NK-92 treated with Interleukin-12 subunit alpha and Interleukin-12 subunit beta, amount 100 ng/mL, for 24 hours (cell line): ENCODE results near the gene PLEKHO1.

Source experiments
- DNase-seq: peaks from one replicate; lab custom pipeline; 2025; lab: John Stamatoyannopoulos, UW

The PLEKHO1 gene

DNA sequence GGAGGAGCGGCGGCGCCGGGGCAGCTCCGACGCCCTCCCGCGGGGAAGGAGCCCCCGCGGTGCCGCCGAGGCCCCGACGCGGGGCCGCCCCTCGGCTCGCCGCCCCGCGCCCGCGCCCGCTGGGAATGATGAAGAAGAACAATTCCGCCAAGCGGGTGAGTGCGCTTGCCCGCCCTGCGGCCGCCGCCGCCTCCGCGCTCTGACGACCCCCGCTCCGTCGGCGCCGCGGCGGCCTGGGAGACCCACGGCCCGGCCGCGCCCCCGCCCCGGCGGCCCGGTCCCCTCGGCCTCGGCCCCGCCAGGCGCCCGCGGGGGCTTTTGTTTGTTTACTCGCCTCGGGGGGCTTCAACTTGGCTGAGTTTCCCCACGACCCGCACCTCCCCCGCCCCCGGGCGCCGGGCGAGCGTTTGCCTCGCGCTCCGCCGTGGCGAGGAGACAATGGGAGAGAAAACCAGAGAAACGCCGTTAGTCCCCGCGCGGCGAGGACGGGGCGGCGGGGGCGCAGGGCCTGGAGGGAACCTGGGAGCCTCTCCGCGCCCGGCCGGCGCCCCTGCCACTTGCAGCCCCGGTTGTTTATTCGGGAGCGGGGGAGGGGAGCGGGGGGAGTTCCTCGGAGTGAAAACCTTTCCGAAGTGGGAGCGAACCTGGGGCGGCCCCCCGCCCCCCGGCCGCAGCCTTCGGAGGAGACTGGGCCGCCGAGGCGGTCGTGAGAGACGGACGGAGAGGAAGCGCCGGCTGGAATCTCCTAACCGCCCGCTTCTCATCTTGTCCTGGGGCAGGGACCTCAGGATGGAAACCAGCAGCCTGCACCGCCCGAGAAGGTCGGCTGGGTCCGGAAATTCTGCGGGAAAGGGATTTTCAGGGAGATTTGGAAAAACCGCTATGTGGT lies 661 bp downstream of the PLEKHO1 start:
- DNase-seq, result peak; percentile 26

DNA sequence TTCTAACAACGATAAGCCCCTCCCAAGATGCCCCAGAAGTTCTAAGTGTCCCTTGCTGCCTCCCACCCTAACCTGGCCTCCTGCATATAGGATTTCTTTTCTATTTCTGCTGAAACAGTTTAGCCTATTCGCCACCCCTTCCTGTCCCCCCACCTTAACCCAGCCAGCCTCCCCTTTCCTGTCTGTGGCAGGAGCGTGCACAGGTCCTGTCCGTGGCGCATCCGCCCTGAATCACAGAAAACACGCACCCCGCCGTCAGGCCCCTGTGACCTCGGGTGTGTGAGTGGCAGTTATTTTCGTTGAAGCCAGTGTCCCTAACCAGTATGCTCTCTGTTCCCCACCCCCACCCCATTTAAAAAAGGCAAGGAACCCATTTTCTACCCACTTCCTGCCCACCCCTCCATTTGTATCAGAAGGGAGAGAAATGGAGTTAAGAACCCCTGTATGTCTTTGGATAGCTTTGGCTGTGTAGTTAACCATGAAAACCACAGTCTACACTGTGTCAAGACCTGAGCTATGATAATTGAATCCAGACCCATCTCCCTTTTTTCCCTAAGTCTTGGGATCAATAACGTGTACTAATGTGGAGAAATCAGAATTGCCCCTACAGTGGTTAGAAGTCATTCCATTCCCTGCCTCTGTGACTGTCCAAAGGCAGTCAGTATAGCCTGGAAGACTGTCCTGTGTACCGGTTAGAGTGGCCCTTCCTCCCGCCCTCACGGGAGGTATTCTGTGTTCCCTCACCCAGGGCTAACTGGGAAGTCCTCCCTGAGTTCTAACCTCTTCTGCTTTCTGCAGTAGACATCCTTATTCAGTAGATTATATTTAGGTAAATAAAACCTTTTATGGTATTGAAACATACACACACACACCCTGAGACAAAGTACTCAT lies 1.8 kb downstream of the PLEKHO1 start:
- peak; percentile 71 for DNase-seq

DNA sequence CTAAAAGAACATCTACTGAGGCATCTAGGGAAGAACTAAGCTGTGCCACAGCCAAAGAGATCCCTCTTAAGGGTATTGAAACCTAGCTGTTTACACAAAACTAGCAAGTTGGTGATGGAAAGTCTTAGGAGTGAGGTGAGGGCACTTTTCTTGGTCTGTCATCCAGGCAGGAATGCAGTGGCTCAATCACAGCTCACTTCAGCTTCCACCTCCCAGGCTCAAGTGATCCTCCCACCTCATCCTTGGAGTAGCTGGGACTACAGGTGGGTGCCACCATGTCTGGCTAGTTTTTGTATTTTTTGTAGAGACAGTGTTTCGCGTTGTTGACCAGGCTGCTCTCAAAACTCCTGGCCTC lies 2.4 kb downstream of the PLEKHO1 start:
- no peak for DNase-seq

DNA sequence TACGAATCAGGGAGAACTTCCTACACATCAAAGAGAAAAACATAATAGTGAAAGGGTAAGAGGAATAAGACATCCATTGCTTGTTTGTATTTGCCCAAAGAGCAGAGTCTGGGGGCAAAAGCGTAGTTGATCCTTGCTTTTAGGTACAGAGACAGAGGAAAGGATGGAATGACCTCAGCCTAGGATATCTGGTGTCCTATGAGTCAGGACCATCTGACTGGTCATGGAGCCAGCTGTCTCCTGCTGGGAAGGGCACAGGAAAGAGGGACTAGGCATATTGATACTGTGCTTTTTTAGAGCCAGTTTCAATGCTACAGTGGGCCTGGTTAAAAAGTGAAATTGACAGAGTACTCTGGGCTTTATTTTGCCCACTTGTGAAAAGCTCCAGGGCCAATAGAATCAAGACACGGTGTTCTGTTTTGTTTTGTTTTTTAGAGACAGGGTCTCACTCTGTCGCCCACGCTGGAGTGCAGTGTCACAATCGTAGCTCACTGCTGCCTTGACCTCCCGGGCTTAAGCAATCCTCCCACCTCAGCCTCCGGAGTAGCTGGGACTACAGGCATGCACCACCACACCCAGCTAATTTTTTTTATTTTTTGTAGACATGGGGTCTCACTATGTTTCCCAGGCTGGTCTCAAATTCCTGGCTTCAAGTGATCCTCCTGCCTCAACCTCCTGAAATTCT lies 3.2 kb downstream of the PLEKHO1 start:
- DNase-seq, result no peak

DNA sequence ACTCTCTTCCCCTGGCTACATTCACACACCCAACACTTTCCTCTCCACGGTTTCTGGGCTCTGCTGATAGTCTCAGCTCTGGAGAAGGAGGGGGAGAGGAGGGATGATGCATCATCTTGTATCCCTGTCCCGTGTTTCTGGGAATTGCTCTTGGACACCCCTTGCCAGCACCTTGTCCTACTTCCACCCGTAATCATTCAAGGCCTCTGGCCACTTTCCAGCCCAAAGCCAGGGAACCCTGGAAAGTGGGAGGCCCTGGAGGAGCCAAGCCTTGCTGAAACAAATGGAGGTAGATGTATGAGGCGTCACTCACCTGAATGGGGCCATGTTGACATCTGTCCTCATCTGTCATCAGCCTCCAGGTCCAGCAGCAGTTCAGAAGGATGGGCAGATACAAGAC lies 4.4 kb downstream of the PLEKHO1 start:
- no peak for DNase-seq

DNA sequence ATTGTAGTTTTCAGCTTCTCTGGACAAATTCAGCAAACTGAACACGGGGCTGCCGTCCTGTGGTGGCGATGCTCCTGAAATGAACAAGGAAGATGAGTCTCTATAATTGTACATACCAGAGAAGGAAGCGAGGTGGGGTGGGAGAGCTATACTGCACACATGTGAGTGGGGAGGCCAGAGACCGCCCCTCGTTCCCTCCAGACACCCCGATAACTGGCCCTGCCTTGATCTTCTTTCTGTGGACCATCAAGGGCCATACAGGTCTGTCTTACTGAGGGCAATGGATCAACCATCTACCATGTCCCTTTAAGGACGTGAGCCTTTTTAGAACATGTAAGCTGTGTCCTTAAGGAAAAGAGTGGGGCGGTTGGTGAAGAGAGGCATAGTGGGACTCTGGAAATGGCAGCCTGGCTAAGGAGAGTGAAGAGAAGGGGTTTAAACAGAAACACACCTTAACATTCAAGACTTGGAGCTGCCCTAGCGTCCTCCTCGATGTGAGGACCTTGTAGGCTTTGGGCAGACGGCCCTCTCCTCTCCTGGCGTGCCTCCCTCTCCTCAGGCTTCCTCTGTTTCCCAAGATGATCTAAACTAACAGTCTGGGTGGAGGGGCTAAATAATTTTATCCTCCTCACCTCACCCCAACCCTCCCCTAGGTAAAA lies 5.8 kb downstream of the PLEKHO1 start:
- DNase-seq, result no peak

DNA sequence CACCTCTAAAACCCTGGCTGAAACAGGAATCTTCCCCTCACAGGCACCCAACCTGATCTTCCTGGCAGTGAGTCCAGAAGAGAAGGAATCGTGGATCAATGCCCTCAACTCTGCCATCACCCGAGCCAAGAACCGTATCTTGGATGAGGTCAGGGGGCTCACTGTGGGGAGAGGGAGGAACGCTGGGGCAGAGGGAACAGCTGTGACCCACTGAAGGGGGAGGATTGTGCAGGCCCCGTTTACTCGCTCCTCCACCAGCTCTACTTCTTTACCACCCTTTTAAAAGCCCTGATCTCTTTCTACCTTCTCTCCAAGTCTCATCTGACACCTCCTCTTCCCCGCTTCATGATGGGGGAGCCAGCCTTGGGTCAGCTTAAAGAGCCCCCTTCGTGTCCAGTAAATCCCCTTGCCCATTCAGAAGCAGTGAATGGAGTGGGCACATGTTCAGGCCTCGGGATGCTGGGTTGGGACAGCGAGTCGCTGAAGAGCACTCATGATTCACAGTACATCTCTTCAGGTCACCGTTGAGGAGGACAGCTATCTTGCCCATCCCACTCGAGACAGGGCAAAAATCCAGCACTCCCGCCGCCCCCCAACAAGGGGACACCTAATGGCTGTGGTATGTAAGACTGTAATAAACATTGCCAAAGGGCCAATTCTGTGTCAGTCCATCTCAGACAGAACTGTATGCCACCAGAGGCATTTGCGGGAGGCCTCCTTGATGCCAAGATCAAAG lies 7.3 kb downstream of the PLEKHO1 start:
- DNase-seq, result no peak

DNA sequence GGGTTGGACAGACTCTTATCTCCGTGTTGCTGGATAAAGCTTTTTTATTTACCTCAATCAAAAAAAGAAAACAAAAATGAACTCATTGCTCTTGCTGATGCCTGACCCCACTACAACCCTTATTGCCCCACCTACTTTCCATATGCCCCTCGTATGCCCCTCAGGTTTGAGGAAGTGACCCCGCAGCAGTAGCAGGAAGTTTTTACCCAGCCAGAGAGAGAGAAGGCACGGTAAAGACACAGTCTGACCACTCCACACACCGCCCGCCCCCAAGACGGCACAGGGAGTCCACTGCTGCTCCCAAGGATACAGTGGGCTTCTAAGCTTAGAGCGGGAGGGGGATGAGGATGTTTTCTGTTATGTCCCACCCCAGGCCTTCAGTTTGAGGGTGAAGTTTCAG lies 9.8 kb downstream of the PLEKHO1 start:
- DNase-seq, result no peak

DNA sequence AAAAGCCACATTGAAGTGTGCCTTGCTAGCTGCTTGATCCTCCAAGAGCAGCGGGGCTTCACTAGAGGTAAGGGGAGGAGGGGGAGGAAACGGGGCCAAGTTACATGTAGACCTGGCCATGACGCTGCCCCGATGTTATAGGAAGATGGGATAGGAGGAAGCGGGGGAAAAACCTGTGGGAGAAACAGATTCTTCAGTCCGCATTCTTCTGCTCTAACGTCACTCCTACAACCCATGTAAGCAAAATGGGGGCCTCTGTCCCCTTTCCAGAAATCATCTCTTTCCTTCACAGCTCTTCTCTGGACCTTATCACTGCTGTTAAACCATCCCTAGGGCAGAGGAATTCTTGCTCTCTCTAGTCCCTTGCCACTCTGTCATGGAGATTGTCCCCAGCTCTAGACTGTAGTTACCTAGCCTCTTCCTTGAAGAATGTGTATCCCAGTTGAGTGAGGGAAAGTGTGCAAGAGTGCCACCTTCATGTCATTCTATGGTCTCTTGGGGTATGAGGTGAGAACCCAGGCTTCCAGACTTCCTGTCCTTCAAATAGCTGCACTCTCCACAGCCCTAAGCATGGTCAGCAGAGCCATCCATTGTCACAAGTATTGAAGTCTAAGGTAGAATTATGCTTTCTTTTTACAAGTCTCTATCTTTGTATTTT lies 11.4 kb downstream of the PLEKHO1 start:
- no peak for DNase-seq

DNA sequence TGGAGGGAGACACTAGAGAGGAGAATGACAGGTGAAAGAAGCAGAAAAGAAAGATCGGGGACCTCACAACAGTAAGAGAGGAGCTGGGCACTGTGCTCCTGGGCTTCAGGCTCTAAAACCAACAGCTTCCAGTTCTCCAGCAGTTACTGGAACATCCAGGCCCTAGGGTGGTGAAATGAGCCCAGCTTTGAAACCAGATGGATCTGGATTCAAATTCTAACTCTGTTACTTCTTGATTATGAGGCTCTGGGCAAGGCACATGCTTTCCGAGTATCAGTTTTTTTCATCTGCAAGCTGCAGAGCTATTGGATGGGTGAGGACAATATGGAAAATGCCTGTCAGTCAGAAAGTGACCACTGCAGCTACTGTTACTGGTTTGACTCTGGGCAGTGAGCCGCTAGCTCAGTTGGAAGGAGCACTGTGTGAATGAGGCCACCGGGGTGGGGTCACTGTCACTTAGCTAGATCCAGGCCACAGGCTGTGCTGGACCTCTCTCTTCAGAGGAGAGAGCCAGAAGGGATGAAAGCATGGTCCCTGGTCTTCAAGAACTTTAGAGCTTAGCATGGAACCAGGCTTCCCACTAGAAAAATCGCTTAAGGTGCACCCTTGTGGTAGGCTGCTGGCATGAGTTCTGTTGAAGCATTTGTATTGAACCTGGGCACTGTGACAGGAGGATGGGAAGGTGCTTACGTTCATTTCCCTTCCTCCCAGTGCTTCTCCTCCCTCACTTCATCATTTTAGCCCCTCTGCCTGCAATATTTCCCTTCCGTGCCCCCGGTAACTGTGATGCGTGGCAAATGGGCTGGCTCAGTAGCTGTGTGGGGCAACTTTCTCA lies 12.2 kb downstream of the PLEKHO1 start:
- no peak for DNase-seq

DNA sequence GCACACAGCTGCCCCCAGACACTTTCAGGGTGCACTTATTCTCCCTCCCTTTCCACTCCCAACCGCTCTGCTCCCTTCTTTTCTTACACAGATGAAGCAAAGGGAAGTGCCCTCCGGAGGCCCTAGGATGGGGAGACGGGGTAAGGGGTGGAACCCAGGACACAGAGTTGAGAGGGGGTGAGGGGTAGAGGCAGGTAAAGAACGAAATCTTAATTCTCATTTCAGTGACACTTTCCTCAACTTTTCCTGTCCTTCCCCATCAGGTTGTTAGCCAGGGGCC lies 12.8 kb downstream of the PLEKHO1 start:
- no peak for DNase-seq

DNA sequence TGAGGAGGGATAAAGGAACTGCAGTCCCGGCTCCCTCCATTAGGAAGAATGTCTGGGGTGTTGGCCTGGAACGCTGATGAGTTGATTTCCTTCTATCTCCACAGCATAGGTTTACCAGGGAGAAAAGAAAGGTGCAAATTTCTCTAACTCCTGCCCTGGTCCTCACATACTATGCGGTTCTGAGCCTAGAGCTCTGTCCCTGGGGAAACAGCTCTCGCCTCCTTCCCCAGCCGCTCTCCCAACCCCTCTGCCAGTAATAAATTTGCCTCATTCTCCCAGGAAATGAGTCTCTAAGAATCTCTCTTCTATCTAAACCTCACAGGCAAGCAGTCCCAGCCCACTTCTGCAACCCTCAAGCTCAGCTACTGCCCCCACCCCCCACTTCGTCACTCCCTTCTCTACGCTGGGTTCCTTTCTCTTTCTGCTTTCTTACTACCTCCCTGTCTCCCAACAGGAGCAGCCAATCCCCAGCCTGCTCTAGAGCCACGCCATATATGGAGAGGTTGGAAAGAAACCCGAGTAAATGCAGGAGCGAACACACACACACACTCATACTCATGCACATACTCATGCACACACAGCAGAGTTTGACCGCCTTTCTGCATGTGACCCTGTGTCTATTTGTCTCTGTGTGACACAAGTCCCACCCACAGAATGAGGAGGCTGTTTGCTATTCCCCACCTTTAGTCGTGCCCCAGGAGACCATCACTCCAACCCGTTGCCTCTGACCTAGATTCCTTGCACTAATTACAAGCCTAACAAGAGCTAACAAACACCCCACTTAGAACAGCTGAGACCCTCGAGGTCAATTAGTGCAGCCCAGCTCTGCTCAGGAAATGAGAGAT lies 13.4 kb downstream of the PLEKHO1 start:
- no peak for DNase-seq

DNA sequence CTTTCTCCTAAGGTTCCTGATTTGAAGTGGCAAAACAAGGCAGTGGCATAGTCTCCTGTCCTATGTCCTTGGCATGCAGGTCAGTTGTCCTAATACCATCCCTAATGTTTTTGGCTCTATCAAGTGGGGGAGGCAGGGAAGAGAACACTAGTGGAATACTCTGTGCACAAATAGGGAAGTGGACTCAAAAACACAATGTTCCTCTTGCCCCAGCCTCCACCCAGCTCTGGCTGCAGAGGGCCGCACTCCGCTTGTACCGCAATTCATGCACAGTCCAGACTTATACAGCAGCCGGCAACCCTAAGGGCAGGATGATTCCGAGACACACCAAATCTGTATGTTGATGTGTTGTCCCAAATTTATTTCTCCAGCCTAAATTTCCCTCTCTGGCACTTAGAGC lies 14.5 kb downstream of the PLEKHO1 start:
- no peak for DNase-seq

DNA sequence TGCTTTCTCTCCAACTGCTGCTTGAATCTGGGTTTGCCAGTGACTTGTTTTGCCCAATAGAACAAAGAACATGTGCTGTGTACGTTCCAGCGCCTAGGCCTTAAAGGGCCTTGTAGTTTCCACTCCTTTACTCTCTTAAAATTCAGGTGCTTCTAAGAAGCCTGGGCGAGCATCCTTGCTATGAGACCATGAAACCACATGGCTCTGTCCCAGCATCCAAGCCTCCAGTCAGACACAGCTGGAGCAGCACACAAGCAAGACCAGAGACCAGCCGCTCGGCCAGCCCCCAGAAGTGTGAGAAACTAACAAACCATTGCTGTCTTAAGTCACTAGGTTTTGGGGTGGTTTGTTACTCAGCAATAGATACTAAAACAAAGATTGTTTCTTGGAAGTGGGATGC lies 15.1 kb downstream of the PLEKHO1 start:
- DNase-seq, result no peak

DNA sequence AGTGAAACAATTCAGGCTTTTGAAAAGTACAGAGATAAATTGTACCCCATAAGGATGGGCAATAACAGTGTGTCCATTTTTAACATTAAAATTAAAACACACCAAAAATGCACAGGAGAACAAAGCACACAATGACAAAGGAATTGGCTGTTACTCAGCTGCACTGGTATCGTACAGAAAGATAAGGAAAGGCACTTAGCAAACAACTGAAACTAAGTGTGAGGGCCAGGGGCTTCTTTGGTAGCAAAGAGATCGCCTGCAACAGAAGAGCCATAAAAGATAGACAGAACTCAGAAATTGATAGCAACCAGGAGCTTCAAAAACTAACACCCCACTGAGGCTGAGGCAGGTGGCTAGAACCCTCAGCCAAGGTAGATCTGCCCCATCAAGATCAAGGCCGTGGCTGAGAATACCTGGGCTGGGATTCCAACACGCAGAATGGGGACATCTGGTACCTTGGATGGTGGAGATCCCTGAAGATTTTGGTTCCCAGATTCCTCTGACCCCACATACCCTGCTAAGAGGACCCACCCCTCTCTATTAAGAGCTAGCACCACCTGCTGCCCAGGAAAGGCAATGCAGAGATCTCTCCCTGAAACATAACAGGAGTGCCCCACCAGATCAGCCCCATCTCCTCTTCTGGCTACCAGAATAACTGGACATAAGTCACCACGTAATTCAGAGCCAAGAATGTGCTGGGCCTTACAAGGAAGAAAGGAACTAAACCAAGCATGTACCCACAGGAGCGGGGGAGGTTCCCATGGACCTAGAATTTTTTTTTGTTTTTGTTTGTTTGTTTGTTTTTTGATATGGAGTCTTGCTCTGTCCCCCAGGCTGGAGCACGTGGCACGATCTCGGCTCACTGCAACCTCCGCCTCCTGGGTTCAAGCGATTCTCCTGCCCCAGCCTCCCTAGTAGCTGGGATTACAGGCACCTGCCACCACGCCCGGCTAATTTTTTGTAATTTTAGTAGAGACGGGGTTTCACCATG lies 16.2 kb downstream of the PLEKHO1 start:
- DNase-seq, result no peak

DNA sequence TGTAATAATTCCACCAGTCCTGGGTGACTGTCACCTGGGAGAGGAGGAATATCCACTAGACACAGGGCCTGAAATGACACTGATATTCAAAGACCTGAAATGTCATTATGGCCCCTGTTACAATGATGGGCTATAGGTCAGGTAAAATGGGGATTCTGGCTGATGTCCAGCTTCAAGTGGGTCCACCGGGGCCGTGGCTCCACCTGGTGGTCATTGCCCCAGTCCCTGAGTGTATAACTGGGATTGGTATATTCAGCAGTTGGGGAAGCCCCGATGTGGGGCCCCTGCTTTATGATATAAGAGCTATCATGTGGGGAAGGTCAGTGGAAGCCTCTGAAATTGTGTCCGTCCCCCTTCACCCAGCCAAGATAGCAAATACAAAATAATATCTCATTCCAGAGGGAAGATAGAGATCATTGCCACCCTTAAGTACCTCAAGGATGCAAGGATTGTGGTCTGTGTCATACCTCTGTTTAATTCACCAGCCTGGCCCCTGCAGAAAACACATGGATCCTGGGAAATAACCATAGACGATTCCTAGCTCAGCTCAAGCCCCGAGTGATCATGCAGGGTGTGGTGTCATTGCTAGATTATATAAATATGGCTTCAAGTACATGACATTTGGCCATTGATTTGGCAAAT lies 19.4 kb downstream of the PLEKHO1 start:
- DNase-seq, result peak; percentile 53

DNA sequence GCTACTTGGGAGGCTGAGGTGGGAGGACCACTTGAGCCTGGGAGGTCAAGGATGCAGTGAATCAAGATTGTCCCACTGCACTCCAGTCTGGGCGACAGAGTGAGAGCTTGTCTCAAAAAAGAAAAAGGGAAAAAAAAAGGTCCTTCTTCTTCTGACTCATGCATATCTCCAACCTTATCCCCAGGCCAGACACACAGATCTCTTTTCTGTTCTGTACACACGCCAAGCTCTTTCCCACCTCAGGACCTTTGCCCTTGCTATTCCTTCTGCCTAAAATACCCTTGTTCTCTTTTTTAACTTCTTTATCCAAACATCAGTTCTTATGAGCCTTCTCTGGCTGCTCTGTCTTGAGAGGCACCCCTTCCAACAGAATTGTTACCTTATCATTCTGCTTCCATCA lies 22.1 kb downstream of the PLEKHO1 start:
- no peak for DNase-seq
